ENCODE data around the gene ASIC2.

ASIC2 gene

DNA sequence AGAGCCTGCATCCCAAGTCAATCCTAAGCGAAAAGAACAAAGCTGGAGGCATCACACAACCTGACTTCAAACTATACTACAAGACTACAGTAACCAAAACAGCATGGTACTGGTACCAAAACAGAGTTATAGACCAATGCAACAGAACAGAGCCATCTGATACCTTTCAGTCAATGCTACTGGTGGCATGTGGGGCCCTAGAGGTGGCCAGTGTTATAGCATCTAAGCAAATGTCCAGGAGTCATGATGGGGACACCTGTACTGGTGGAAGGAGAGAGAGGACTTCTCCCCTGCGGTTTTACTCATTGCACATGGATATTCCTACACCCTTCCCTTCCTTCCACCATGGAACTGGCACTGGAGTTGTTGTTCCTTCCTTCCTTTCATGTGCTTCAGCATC, 6.0 kb upstream of the ASIC2 start:
- Histone ChIP-seq H3K9me3 (ENCODE audit: control insufficient read depth, insufficient read depth, low read depth, low read length) (no peaks in the 10 kb centered on the region), H3K36me3 (ENCODE audit: control insufficient read depth in 2 of 2, insufficient read depth in 1 of 2, low read length in 2 of 2) (no peaks in the 10 kb centered on the region), H3K4me1 (ENCODE audit: control insufficient read depth, insufficient read depth, low read length) (no peaks in the 10 kb centered on the region), H3K27ac (ENCODE audit: extremely low read depth, low read depth, low read length) (no peak overlapping the region), H3K4me3 (ENCODE audit: low read depth, low read length) (no peak overlapping the region)
- ChIA-PET POLR2A (no interaction called here), CTCF (no interaction called here)
- TF ChIP-seq, protein P1, sequence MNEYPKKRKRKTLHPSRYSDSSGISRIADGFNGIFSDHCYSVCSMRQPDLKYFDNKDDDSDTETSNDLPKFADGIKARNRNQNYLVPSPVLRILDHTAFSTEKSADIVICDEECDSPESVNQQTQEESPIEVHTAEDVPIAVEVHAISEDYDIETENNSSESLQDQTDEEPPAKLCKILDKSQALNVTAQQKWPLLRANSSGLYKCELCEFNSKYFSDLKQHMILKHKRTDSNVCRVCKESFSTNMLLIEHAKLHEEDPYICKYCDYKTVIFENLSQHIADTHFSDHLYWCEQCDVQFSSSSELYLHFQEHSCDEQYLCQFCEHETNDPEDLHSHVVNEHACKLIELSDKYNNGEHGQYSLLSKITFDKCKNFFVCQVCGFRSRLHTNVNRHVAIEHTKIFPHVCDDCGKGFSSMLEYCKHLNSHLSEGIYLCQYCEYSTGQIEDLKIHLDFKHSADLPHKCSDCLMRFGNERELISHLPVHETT (tag by site-specific recombination; IDR thresholded peaks at IDR 0.05): no peak
- TF ChIP-seq ZNF19 (tag by site-specific recombination; IDR thresholded peaks at IDR 0.05; ENCODE audit: low read depth) (no peak), OSR2 (tag by site-specific recombination; IDR thresholded peaks at IDR 0.05) (no peak), ZNF510 (tag by site-specific recombination; IDR thresholded peaks at IDR 0.05; ENCODE audit: insufficient replicate concordance) (no peak), ZNF530 (tag by site-specific recombination; IDR thresholded peaks at IDR 0.05; ENCODE audit: low read depth) (no peak), ZNF654 (tag by site-specific recombination; IDR thresholded peaks at IDR 0.05; ENCODE audit: low read depth) (no peak), ZNF211 (tag by site-specific recombination; IDR thresholded peaks at IDR 0.05; ENCODE audit: low read depth) (no peak), ZXDB (tag by site-specific recombination; IDR thresholded peaks at IDR 0.05) (no peak), MEIS1 (CRISPR knock-in tag; IDR thresholded peaks at IDR 0.05; ENCODE audit: borderline replicate concordance) (no peak), ZNF610 (tag by site-specific recombination; IDR thresholded peaks at IDR 0.05; ENCODE audit: borderline replicate concordance) (no peak), ZNF133 (tag by site-specific recombination; IDR thresholded peaks at IDR 0.05) (no peak), ZNF548 (tag by site-specific recombination; IDR thresholded peaks at IDR 0.05) (no peak), ZNF791 (tag by site-specific recombination; IDR thresholded peaks at IDR 0.05) (no peak)
- TF ChIP-seq, protein P2, sequence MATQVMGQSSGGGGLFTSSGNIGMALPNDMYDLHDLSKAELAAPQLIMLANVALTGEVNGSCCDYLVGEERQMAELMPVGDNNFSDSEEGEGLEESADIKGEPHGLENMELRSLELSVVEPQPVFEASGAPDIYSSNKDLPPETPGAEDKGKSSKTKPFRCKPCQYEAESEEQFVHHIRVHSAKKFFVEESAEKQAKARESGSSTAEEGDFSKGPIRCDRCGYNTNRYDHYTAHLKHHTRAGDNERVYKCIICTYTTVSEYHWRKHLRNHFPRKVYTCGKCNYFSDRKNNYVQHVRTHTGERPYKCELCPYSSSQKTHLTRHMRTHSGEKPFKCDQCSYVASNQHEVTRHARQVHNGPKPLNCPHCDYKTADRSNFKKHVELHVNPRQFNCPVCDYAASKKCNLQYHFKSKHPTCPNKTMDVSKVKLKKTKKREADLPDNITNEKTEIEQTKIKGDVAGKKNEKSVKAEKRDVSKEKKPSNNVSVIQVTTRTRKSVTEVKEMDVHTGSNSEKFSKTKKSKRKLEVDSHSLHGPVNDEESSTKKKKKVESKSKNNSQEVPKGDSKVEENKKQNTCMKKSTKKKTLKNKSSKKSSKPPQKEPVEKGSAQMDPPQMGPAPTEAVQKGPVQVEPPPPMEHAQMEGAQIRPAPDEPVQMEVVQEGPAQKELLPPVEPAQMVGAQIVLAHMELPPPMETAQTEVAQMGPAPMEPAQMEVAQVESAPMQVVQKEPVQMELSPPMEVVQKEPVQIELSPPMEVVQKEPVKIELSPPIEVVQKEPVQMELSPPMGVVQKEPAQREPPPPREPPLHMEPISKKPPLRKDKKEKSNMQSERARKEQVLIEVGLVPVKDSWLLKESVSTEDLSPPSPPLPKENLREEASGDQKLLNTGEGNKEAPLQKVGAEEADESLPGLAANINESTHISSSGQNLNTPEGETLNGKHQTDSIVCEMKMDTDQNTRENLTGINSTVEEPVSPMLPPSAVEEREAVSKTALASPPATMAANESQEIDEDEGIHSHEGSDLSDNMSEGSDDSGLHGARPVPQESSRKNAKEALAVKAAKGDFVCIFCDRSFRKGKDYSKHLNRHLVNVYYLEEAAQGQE (tag by site-specific recombination; IDR thresholded peaks at IDR 0.05): no peak

DNA sequence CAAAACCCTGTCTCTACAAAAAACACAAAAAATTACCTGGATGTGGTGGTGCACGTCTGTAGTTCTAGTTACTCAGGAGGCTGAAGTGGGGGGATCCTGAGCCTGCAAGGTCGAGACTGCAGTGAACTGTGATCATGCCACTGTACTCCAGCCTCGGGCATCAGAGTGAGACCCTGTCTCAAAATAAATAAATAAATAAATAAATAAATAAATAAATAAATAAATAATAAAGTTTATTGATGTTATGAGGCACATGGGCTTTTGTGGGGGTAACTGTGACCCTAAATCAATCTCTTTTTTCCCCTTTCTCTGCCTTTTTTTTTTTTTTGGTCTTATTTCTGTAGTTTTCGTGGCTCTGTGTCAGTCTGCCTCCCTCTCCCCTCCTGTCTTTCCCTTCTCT, 4.5 kb upstream of the ASIC2 start:
- ChIA-PET POLR2A (no interaction called here), CTCF (interaction anchor here (0.7 to 0.8 kb wide), 2 partner anchors 115 to 248 kb away, joined by 3 to 4 read pairs; no protein-coding TSS in a partner anchor)
- Histone ChIP-seq H3K36me3 (ENCODE audit: control insufficient read depth in 2 of 2, insufficient read depth in 1 of 2, low read length in 2 of 2) (no peaks in the 10 kb centered on the region), H3K9me3 (ENCODE audit: control insufficient read depth, insufficient read depth, low read depth, low read length) (no peaks in the 10 kb centered on the region), H3K4me3 (ENCODE audit: low read depth, low read length) (no peak overlapping the region), H3K27ac (ENCODE audit: extremely low read depth, low read depth, low read length) (no peak overlapping the region), H3K4me1 (ENCODE audit: control insufficient read depth, insufficient read depth, low read length) (no peaks in the 10 kb centered on the region; the same call in 1 of the 2 replicates)
- no peak for TF ChIP-seq SCRT1 (tag by site-specific recombination; IDR thresholded peaks at IDR 0.05; ENCODE audit: borderline replicate concordance)
- TF ChIP-seq ZNF830 (tag by site-specific recombination; IDR thresholded peaks at IDR 0.05; ENCODE audit: low read depth): no peak
- TF ChIP-seq, protein P3, sequence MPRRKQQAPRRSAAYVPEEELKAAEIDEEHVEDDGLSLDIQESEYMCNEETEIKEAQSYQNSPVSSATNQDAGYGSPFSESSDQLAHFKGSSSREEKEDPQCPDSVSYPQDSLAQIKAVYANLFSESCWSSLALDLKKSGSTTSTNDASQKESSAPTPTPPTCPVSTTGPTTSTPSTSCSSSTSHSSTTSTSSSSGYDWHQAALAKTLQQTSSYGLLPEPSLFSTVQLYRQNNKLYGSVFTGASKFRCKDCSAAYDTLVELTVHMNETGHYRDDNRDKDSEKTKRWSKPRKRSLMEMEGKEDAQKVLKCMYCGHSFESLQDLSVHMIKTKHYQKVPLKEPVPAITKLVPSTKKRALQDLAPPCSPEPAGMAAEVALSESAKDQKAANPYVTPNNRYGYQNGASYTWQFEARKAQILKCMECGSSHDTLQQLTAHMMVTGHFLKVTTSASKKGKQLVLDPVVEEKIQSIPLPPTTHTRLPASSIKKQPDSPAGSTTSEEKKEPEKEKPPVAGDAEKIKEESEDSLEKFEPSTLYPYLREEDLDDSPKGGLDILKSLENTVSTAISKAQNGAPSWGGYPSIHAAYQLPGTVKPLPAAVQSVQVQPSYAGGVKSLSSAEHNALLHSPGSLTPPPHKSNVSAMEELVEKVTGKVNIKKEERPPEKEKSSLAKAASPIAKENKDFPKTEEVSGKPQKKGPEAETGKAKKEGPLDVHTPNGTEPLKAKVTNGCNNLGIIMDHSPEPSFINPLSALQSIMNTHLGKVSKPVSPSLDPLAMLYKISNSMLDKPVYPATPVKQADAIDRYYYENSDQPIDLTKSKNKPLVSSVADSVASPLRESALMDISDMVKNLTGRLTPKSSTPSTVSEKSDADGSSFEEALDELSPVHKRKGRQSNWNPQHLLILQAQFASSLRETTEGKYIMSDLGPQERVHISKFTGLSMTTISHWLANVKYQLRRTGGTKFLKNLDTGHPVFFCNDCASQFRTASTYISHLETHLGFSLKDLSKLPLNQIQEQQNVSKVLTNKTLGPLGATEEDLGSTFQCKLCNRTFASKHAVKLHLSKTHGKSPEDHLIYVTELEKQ (tag by site-specific recombination; IDR thresholded peaks at IDR 0.05; ENCODE audit: borderline replicate concordance): no peak
- peak; percentile 42; the same call in 1 of the 2 replicates for TF ChIP-seq ZNF202 (tag by site-specific recombination; IDR thresholded peaks at IDR 0.05; ENCODE audit: borderline replicate concordance)
- TF ChIP-seq ZNF146 (tag by site-specific recombination; IDR thresholded peaks at IDR 0.05): no peak
- TF ChIP-seq ZNF626 (tag by site-specific recombination; IDR thresholded peaks at IDR 0.05): no peak
- no peak for TF ChIP-seq ZNF677 (tag by site-specific recombination; IDR thresholded peaks at IDR 0.05)
- TF ChIP-seq, protein P4, sequence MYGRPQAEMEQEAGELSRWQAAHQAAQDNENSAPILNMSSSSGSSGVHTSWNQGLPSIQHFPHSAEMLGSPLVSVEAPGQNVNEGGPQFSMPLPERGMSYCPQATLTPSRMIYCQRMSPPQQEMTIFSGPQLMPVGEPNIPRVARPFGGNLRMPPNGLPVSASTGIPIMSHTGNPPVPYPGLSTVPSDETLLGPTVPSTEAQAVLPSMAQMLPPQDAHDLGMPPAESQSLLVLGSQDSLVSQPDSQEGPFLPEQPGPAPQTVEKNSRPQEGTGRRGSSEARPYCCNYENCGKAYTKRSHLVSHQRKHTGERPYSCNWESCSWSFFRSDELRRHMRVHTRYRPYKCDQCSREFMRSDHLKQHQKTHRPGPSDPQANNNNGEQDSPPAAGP (tag by site-specific recombination; IDR thresholded peaks at IDR 0.05): no peak
- TF ChIP-seq ZNF660 (tag by site-specific recombination; IDR thresholded peaks at IDR 0.05): no peak
- peak; percentile 40; the same call in 1 of the 2 replicates for TF ChIP-seq ZNF140 (tag by site-specific recombination; IDR thresholded peaks at IDR 0.05)
- no peak for TF ChIP-seq ZFP3 (tag by site-specific recombination; IDR thresholded peaks at IDR 0.05; ENCODE audit: low read depth)
- no peak for TF ChIP-seq ZNF10 (tag by site-specific recombination; IDR thresholded peaks at IDR 0.05)
- peak; percentile 67; the same call in 1 of the 2 replicates for TF ChIP-seq ZNF394 (tag by site-specific recombination; IDR thresholded peaks at IDR 0.05; ENCODE audit: borderline replicate concordance)
- TF ChIP-seq GLI4 (tag by site-specific recombination; IDR thresholded peaks at IDR 0.05): no peak
